Measurements from ENCODE around the gene DEGS2.
A peak's percentile ranks its signal among the peaks of the same experiment; 100 is the strongest.

The DEGS2 gene

DNA sequence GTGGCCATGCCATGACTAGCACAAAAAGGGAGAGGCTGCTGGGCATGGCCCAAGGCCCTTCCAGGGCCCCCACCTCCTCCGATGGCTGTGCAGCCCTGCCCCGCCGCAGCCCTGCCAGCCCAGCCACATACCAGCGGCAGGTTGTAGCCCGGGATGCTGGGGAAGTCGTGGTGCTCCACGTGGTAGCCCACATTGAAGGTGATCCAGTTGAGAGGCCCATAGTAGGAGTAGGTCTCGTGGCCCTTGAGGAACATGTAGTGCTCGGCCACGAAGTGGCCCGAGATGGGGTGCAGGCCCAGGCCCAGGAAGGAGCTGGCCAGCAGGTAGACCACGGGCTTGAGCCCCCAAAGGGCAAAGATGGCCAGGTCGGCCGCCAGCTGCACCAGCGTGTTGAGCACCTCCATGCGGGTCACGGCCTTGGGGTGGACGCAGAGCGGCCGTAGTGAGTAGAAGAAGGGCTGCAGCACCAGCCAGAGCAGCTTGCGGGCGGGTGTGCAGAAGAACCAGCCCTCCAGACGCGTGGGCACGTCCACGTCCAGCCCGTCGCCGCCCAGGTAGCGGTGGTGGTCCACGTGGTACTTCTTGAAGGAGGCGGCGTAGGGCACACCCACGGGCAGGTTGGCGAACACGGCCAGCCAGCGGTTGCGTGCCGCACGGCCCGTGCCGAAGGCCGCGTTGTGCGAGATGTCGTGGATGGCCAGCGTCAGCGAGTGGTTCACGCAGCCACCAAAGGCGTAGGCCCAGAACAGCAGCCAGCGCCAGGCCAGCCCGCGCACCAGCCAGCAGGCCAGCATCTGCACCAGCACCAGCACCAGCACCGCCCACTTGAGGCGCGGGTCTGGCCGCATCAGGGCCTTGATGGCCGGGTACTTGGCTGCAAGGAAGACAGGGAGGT is 10.4 kb downstream of the DEGS2 start:
- no peak for DNase-seq (ENCODE audit: low spot score)

DNA sequence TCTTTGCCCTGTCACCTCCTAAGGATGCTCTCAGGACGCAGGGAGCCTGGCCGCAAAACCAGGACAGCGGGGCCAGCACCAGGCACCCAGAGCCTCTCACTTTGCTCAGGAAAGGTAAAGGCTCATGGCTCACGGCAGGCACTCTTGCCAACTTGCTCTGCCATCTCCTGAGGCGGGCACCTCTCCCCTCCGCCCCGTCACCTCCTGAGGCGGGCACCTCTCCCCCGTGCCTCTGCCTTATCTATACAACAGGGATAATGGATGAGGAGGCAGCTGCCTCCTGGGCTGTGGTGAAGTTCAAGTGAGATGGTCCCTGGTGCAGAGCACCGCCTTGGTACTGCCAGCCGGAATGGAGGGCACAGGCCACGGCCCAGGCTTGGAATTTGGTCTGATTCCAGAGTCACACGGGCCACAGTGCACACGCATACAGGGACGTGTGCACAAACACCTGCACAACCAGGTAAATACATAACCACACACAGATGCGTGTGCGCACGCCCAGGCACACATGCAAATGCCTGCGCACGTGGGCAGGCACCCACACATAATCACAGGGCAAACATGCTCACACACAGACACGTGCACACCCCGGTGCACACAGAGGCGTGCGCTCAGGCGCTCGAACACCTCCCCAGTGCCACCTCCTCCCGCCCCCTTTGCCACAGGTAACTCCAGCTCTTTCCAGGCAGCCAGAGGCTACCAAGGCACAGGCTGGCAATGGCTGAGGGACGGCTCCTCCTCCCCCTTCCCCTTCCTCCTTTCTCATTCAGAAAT is 11.6 kb downstream of the DEGS2 start:
- DNase-seq (ENCODE audit: low spot score) = no peak

DNA sequence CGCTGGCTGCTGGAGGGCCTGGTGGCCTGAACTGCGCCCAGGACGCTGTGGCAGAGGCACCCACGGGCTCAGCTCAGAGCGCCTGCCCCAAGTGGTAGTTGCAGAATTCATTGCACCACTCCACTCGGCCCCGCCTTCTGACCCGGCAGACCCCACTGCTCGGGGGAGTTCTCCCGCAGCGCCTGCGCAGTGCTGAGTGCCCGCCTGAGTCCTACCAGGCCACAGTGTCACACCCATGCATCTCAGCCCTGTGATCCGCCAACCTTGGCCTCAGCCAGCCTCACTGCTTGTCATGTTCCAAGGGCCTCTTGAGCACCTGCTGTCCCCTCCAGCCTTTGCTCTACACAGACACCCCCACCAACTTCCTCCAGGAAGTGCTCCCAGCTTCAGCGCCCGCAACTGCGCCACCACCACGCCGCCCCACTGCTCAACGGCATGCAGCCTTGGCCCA is 12.2 kb downstream of the DEGS2 start:
- no peak for DNase-seq (ENCODE audit: low spot score)

DNA sequence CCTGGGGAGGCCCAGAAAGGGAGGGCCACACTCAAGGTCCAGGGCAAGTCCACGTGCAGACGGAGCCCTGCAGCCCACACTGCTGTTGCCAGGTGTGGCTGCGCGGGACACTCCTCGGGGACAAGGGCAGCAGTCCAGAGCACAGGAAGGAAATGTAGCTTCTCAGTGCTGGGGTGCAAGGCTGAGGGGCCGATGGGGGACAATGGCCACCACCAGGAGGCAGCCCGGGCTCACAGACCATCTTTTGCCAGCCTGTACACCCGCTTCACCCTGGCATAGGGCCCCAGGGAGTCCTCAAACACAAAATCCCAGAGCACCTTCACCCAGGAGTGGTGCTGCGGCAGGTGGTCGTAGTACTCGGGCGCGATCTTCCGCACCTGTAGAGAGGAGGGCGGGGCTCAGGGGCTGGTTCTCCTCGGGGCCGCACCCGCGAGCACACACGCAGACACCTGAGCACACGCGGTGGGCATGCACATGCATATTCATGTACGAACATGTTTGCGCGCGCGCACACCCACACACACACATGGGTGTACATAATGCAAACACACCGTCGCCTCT is 12.8 kb downstream of the DEGS2 start:
- no peak for DNase-seq (ENCODE audit: low spot score)

DNA sequence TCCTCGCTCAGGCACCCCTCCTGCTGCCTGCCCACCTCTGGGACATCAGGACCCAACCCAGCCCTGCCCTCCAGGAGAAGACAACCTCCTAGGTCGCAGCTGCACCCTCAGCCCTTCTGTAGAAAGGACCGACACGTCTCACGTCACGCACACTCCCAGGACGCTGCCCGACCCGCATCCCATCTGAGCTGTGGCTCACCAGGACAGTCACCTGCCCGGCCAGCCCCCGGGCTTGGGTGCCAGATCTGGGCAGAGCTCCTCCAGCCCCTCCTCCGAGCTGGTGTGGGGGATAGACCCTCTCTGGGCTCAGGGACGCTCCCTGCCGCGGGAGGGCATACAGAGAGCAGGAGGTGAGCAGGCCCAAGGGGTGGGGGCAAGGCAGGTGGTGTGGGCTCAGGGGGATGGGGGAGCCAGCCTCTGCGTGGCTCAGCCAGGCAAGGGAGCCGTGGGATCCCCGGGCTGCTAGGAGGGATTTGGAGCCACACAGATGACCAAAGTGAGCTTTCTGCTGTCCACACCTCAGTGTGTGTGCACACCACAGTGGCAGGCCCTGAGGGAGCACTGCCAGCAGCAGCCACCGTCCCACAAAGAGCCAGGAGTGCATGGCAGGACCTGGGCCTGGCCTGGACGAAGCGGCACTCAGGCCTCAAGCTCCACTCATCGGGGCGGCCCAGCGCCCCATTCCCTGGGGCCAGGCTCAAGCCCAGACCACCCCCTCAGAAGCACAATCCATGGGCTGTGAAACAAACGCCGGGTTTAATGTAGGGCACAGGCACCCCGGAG is 13.6 kb downstream of the DEGS2 start:
- DNase-seq (ENCODE audit: low spot score) = no peak

DNA sequence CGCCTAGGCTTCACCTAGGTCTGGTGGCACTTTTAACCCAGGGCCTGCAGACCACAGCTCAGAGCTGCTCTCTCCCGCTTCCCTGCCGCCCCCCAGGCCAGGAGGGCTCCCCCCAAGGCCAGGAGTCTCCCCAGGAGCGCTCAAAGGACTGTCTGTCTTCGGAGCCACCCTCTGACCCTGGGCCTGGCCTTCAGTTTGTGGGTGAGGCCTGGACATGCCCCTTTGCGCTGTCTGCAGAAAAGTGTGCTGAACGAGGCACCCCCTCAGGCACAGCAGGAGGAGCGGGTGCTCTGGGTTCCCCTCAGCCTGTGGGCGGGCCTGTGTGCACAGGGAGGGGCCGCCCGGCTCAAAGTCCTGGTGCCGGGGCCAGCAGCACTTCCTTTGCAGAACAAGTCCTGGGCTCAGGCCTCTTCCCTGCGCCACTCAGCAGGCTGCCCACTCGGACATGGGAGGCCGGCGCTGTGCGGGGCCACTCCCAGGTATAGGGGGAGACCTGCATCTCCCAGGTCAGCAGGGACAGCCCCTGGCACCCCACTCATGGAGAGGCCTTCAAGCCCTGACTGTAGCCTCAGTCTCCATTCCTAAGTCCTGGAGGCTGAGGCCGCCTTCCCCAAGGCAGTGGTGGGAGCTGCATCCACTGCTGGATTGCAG is 14.3 kb downstream of the DEGS2 start:
- DNase-seq (ENCODE audit: low spot score) = peak; percentile 52

DNA sequence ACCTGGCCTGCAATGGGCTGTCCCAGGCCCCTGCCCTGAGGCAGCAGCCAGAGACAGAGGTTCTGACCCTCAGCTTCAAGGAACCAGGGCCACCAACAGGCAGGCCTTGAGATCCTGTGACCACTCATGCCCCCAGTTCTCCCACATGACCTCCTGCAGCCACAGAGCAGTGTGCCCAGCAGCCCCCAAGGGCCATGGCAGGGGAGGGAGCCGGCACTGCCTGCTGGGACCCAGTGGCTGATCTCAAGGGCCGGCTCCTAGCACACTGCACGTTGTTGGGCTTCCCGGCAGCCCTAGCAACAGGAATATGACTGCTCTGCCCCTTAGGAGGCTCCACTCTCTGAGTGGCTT is 14.8 kb downstream of the DEGS2 start:
- DNase-seq (ENCODE audit: low spot score) = no peak

DNA sequence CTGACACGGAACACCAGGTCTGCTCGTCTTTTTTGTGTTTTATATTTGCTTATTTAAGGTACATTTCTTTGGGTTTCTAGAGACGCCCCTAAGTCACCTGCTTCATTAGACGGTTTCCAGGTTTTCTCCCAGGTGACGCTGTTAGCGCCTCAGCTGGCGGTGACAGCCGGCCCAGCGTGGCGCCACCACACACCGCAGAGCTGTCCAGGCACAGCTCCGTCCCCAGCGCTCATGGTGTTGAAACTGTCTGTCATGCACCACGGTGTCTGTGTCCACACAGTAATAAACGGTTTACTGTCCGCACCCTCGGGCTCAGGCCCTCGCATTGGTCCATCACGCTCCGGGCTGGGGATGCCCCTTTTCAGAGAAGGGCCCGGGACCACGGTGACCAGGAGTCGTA is 15.5 kb downstream of the DEGS2 start:
- DNase-seq (ENCODE audit: low spot score) = no peak

DNA sequence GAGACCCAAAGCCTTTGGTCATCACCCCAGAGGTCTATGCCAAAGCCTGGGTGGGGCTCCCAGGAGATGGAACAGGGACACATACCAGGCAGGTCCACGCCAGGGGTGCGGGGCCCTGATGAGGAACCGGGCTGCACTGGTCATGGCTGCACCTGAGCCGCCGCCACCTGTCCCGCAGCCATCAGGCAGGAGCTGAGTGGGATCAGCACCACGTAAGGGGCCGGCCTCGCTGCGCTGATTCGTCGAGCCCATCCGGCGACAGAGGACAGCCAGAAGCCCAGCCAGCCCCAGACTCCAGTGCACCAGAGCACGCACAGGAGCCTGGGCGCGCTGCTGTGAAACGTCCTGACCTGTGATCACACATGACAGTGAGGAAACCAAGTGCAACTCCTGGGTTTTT is 15.9 kb downstream of the DEGS2 start:
- no peak for DNase-seq (ENCODE audit: low spot score)

DNA sequence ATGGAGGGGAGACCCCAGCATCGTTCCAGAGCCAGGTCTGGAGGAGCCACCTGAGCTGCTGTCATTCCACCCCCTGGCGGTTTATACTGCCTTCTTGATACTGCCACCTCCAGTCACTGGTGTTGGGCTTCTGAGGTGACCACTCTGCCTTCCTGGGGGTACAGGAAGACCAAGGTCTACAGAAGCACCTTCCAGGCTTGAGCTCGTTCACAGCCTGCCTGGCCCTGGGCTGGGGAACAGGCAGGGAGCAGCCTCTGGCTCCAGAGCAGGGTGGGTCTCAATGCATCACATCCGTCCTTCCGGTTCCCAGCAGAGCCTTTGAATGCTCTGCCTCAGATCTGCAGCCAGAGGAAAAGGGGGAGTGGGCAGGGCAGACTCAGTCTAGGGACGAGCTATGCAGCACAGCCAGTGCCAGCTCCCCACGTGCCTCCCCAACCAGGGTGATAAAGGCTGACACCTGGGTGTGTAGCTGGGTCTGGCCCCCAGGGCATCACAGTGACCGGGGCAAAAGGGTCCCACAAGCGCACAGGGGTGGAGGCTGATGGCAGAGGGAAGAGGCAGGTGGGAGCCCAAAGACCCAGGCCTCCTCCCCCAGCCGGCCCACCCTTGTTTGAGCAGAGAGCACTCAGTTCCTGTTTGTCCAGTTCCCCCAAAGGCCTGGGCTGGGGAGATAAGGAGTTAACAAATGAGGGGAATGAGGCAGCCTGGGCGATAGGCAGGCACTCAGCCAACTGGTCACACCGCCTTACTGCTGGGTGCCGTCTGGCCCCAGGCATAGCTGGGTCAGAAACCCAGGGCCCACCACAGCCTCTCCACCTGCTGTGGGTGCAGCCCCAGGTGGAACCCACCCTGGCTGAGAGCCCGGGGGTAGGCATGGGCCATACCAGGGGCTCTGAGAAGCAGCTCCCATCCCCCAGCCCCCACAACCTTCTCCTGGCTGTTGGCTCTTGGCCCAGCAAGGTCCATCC is 17.1 kb downstream of the DEGS2 start:
- DNase-seq (ENCODE audit: low spot score) = no peak

DNA sequence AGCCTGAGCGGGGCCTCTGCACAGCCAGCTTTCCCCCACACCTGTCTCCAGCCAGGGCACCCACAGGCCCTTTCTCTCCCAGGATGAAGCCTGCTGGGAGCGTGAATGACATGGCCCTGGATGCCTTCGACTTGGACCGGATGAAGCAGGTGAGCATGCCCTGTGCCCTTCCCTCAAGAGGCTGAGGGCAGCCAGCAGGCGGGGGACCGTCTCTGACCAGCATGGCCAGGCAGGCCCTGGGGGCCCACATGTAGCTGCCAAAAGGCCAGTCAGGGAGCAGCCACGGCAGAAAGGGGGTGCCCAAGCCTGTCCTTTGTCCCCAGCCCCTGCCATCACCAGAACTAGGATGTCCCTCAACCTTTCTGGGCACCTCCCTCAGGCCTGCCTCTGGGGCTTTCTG is 18.3 kb downstream of the DEGS2 start:
- no peak for DNase-seq (ENCODE audit: low spot score)

DNA sequence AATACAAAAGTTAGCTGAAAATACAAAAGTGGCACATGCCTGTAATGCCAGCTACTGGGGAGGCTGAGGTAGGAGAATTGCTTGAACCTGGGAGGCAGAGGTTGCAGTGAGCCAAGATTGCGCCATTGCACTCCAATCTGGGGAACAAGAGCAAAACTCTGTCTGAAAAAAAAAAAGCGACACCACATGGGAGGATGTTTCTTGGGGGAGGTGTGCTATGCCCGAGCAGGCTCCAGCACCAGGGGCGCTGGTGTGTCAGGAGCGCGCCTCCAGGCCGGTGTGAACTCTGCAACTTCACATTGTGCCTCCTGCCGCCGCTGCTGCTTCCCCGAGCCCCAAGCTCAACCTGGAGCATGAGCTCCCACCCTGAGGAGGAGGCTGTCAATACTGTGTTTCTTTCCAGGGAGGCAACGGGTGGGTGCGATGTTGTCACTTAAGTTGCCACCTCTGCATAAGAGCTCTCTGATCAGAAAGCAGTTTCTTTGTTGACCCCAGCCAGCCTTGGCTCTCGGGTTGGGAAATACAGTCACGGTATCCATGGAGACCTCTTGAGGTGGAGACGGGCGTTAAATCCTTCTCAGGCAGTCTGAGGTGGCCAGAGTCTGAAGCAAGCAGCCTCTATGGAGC is 18.9 kb downstream of the DEGS2 start:
- DNase-seq (ENCODE audit: low spot score) = no peak

DNA sequence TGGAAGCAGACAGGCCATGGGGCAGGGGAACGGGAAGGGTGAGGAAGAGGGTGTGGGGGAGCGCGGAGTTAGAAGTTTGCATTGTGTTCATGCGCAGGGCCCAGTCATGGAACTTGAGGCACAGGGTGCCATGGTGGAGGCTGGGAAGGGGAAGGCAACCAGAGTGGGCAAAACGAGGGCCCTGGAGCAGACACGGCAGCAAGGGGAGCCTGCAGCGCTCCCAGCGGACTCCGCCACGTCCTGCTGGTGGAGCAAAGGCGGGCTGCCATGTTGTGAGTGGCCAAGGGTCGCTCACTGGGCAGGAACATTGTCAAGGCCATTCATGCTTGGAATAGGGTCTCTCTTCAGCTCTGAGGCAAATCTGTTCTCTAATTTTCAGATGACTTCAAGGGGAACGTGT is 20.5 kb downstream of the DEGS2 start:
- no peak for DNase-seq (ENCODE audit: low spot score)

DNA sequence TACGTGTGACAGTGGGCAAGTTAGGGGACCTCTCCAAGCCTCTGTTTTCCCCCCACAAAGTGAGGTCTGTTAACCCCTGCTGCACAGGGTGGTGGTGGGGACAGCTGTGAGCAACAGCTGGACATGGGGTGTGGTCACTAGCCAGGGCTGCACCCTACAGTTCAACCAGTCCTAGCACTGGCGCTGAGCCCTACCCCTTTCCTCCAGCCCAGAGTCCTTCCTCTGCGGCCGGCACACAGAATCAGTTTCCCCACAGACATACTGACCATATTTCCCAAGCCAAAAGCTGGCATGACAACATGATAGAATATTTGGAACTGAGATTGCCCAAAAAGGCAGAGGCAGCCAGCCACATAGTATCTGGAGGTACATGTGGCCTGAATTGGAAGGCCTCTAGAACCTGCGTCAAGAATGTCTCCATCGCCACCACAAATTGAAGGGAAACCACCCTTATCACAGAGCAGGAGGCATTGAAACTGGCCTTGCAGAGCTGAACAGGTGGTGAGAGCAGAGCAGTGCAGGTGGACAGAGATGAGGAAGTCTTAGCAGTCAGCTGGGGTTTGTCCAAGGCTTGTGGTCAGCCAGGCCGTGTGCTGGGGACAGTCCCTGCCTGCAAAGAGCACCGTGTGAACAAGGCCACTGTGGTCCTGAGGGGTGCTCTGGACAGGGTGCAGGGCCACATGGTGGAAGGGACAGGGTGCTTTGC is 21.2 kb downstream of the DEGS2 start:
- no peak for DNase-seq (ENCODE audit: low spot score)

DNA sequence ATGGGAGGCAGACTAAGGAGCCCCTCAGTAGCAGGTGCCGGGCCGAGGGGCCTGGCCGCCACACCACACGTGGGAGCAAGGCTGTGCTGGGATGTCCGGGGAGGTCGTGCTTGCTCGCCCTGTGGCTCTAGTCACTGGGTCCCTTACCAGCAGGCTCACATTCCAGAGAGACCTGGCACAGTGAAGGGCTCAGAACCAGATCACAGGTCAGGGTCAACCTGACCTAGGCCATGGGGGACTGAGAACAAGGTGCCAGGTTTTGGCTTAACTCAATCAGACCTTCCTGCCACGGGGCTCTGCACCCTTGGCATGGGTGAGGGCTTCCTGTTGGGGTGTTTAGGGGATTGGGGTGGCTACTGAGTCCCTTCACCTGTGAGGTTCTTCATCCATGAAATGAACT is 22.3 kb downstream of the DEGS2 start:
- no peak for DNase-seq (ENCODE audit: low spot score)

DNA sequence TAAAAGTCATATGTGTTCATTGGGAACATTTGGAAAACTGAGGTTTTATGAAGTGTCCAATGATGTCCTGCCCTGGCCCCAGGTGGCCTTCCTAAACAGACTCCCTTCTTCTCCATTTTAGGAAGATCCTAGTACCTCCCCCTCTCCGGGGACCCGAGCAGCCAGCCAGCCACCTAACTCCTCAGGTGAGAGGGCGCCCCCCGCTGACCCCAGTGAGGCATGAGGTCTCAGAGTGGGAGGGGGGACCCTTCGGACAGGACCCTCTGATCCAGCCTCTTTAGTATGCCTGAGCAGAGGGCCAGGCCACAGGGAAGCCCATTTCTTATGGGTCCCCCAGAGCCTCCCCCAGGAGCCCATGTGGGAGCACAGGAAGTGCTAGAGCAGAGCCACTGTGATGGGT is 23.7 kb downstream of the DEGS2 start:
- no peak for DNase-seq (ENCODE audit: low spot score)

DNA sequence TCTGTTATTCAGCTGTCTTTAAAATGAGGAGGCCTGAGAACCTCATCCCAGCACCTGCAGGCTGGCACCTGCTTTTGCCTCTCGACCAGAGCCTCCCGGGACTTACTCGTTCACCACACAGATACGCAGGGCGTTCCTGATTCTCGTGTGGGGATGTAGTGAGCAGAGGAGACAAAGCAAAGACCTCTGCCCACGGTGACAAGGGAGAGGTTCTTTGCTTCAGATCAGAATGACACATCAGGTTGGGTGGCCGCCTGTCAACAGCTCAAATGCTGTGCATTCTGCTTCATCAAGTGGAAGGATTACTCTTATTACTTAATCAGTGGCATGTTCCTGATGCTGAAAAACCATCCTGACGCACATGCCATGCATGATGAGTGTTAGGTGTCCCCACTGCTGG is 24.4 kb downstream of the DEGS2 start:
- DNase-seq (ENCODE audit: low spot score) = no peak

DNA sequence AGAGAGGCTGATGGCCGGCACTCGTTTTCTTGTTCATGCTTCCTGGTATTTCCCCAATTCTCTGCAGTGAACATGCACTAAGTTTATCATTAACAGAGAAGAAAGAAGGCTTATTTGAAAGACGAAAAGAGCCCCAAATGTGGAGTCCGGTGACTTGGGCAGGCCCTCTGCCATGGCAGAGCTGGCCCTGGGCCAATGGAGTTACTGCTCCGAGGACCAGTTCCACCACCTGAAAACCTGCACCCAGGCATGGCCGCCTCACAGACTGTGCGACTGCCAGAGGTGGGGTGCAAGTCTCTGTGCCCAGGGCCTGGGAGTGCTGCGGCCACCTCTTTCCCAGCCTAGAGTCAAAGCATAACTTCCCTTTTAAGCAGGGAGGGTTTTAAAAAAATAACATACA is 24.9 kb downstream of the DEGS2 start:
- no peak for DNase-seq (ENCODE audit: low spot score)

DNA sequence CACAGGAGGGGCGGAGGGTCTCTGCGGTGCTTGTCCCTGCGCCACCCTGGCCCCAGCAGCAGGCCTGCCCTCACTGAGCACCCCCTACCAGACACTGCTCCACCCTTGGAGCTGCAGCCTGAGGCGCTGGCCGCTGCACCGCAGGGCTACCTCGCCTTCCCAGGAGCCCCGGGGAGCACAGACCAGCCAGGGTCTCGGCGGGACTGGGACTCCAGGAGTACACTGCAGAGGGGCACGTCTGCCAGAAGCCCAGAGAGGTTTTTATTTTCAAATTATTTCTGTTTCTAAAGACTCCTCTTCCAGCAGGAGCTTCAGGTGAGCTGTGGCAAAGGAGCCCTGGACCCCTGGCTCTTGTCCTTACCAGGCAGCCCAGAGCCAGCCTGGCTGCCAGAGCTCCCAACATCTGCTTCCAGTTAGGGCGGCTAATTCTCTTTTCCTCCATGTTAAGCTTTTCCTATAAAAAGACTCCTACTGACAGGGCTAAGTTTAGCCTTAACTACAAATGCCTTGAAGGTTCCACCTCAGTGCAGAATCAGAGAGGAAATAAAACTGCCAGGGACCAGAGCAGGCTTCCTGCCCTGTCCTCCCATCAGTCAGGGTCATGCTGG is 26.4 kb downstream of the DEGS2 start:
- DNase-seq (ENCODE audit: low spot score) = no peak
